Amniotic stem cell (primary cell): ENCODE results near the gene RNF150.
"Not testable (repeated sequence)": the region's sequence is repeated elsewhere in the genome, so short reads cannot be mapped to it uniquely, and the experiment has no call there.

ENCODE experiments used
- DNase-seq: peaks from one replicate; lab custom pipeline; 2025; lab: John Stamatoyannopoulos, UW

Gene RNF150

DNA sequence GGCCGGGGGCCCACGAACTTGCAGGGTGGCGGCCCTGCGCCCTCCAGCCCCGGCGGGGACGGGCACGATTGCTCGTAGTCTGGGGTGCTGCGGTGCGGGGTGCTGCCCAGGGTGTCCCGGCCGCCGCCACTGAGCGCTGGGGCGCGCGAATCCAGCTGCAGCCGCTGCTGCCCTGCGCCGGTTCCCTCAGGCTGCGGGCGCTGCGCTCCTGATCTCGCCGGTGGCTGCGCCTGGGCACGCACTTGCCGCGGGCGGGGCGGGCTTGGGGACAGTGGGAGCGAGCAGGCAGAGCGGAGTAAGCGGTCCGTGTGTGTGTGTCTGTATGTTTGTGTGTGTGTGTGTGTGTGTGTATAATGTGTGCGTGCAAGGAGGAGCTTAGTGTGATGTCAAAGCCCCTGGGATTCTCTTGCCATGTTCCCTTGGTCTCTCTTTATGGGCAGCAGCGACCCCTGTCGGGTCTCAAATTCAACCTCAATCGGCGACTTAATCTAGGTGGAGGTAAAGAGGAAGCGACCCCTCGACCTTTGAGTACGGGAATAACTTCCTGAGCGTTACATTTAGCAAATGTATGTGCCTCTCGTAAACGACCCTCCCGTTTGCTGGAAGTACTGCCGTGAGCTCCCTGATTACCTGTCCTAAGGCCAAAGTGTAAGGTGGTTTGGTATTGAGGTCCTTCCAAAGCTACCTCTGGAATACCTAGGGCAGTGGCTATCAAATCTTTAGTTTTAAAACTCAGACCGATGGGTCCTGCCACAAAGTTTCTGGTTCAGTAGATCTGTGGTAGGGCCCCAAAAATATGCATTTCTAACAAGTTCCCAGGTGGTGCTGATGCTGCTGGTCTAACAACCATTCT is at the start of gene RNF150:
RNF150 (minus strand) TSS at position 324 of the 853 bp plus-strand sequence.
- DNase-seq, result peak; percentile 77

DNA sequence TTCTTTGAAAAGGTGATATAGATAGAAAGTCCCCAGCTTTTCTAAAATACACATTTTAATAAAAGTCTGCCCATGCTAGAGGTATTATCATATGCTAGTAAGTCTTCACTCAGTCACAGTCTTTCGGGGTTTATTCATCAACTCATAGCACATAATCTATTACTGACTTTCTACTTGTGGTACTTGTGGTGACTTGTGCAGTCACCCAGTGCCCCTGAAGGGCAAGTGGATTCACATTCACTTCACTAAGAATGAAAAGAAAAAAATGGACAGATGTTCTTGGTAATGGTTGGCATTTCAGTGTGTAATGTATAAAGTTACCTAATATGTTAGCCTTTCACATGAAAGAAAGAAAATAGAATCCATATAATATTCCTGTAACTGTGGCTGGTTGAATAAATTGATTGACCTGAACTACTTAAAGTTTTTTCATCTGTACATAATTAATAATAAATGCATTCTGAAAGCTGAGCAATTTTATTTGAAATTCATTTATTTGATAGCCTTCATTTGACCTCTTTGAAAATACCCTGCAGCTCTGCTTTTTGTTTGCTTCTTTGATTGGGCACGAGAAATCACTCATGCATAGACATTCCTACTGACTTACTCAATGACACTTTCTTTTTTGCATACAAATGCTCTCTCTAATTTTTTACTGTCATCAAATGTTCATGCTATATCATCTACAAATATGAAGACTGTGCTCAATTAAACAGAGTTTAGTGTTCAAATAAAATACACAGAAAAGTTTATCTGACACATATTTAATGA is 47.9 kb upstream of the RNF150 start:
- DNase-seq, result no peak

DNA sequence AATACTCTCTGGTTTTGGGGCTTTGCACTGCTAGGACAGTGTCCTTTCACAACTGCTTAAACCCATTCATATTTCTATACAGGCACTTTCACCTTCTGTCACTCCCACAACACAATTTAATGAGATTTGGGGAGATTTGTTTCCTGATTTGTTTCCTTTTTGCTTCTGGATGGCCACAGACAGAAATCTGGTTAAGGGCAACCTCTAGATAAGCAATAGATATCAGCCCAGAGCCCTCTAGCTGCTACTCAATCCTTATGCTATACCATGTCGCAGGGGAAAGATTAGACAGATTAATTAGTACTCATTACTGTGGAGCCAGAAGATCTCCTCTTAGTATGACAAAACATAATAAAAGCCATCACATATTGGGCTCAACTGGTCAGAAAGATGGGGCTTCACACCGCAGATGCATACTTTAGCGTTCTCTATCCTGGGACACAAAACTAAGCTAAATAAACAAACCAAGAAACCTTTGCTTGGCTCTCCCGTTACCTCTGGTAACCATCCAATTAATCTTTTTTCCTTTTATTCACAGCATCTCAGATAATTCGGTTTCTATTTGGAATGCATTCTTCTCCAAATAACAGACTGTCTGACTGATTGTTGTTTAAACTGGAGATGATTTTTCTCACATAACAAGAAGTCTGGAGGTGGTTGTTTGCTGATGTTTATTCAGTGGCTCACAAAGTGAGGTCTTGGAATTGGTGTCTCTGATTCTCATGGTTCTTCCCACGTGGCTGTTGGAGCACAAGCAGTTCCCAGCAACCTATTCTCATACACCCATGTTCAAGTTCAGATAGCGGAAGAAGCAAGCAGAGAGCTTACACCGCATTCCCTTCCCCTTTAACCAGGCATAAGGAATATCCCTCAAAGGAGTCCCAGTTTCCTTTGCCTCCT is 46.5 kb upstream of the RNF150 start:
- DNase-seq, result no peak

DNA sequence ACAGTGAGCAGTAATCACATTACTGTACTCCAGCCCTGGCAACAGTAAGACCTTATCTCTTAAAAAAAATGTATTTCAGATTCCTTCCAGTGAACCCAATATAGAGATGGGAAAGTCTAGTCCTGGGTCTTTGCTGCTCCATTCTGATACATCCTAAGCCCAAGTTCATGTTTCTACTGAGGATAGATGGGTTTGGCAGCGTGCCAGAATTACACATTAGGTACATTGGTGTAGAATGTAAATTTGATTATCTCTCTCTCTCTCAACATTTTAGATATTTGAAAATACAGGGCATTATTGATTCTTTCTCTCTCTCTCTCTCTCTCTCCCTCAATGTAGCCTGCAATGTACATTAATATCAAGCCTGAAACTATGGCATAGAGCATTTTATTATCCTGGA is 43.9 kb upstream of the RNF150 start:
- DNase-seq, result no peak

DNA sequence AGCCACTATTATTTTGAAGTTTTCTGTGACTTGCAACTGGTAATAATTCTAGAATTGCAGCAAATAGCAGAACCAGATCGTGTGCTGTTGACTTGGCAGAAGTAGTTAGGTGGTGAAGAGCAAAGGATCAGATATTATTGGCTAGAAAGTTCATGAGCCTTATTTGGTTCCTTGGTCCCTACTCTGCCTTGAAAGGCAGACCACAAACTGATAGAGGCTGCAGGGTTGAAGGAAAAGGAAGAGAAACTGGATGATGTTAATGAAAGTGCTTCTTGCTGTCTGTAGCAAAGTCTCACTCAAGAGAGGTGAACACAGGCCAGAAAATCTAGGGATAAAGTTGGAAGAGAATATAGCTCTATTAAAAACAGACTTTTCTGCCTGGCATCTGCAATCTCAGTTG is 41.2 kb upstream of the RNF150 start:
- DNase-seq, result no peak

DNA sequence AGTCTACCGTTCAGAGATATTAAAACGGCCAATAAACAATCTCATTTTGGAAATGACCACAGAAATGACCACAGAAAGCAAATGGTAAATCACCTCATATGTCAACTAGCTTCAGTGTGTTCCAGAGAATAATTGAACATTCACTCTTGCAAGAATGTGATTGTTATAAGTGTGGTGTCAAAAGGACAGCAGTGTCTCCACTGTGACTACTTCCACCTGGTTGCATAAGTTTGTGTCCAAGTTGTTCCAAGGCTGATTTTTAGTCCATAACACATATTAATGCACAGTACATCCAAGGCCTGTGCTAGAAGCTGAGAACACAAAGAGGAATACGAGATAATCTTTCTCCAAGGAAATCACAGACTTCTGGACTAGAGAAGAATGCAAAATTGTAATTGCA is 37.4 kb upstream of the RNF150 start:
- DNase-seq, result no peak

DNA sequence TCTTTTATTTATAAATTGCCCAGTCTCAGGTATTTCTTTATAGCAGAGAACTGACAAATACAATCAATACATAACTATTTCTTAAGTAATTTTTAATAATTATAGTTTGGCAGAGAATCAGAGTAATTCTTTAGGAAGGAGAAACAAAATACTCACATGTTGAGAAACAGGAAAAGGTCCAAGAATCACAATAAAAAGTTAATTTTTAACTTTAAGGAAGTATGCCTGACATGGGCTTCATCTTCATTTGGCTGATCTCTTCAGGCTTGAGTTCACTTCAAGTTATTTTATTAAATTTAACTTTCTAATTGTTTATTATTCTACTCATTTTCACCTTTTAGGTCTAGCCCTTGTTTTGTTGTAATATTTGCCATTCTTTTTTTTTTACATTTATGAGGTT is 36.1 kb upstream of the RNF150 start:
- no peak for DNase-seq

DNA sequence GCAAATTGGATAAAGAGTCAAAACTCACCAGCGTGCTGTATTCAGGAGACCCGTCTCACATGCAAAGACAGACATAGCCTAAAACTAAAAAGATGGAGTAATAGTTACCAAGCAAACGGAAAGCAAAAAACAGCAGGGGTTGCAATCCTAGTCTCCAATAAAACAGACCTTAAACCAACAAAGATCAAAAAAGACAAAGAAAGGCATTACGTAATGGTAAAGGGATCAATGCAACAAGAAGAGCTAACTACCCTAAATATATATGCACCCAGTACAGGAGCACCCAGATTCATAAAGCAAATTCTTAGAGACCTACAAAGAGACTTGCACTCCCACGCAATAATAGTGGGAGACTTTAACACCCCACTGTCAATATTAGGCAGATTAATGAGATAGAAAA is 31.7 kb upstream of the RNF150 start:
- DNase-seq, result not testable (repeated sequence)

DNA sequence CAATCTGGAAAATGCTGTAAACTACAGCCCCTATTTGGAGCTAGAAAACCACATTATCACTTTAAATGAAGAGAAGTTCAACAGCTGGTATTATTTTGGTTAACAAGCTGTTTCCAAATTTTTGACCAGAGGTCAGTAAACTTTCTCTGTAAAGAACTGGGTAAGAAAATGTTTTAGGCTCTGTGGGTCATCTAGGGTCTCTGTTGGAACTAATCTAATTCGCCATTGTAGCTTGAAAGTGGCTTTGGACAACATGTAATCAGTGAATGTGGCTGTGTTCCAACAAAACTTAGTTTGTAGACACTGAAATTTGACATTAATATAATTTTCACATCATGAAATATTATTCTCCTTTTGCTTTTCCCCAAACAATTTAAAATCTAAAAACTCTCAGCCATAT is 25.8 kb upstream of the RNF150 start:
- DNase-seq, result no peak

DNA sequence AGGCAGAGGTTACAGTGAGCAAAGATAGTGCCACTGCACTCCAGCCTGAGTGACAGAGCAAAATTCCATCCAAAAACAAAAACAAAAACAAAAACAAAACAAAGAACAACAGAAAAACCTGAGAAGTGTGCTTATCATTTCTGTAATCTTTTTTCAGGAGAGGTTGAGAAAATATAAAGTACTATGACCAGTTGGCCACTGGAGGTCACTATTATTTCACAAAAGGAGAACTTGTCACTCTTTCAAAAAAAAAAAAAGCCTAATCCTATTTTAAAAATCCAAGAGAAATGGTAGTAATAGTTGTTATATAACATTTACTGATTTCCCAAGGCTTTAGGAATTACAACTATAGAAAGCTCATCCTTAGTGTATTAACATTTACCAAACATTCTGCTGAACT is 24.9 kb upstream of the RNF150 start:
- DNase-seq, result peak; percentile 10

DNA sequence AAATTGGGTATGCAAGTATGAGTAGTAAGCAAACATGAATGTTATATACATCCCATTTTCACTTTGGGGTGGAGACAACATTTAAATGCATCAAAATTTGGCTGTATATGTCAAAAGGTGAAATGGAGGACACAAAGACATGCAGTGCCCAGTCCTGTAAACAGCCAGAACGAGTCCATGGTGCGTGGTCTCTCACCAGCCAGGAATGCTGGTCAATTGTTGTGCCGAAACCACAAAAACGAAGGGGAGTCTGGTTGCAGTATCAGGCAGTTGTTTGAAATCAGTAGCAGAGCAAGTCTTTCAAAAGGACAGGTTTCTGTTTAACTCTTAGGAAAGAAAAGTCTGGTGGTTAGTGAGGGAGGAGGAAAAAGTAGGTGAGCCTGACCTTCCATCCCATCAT is 22.3 kb upstream of the RNF150 start:
- DNase-seq, result no peak

DNA sequence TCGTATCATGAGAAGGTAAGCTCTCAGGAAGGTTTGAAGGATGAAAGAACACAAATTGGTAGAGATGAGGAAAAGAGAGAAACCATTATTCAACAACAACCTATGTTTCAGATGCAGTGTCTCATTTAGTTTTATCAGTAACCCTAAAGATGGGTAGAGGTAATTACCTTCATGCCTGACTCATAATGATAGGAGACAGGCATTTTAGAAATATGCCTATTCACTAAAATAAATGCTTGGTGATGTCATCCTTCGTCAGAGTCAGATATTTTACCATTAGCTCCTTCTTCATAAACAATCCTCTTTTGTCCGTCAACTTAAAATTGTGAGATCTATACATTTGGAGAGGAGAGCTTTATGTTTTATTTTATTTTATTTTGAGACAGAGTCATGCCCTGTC is 21.5 kb upstream of the RNF150 start:
- no peak for DNase-seq

DNA sequence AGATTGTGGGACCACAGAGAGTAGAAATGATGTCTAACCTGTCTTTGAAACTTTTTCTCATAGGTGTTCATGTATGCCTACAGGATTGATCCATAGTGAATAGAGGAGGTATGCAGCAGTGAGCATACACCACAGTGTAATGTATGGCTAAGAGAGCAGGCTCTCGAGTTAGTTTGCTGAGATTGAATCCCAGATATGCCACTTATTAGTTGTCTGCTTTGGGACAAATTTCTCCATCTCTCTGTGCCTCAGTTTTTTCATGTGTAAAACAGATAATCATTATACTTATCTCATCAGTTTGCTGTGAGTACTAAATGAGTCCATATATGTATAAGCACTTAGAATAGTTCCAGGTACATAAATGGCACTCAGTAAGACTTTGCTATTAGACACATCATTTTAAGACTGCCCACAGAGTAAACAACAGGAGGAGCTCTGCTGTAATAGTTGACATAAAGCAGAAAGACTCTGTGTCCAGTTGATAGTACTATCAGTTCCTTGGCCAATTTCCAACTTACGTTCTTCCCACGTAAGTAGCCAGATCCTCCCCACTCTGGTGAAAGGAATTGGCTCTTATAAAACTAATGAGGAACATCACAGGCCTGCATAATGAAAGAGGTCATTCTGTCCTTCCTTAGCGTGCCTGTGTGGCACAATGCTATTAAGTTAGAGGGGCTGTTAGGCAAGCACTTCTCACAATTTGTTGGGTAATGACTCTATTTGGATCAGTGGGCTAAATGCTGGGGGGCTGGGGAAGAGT is 20.7 kb upstream of the RNF150 start:
- no peak for DNase-seq

DNA sequence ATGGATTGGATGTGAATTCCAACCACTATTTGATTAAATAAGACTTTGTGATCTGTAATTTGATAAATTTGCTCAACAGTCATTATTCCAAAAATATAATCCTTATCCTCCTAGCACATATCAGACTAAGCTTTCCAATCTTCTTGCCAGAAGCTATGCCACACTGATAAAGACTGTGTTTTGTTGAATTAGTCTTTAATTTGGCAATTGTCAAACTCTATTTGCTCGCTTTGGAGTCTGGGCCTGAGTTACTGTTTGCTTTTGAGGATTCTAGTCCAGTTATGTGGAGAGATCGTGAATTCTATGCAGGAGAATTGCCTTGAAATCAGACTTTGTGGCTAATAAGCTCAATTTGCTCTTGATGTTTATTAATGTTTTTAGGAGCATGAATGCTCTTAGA is 10.9 kb upstream of the RNF150 start:
- no peak for DNase-seq

DNA sequence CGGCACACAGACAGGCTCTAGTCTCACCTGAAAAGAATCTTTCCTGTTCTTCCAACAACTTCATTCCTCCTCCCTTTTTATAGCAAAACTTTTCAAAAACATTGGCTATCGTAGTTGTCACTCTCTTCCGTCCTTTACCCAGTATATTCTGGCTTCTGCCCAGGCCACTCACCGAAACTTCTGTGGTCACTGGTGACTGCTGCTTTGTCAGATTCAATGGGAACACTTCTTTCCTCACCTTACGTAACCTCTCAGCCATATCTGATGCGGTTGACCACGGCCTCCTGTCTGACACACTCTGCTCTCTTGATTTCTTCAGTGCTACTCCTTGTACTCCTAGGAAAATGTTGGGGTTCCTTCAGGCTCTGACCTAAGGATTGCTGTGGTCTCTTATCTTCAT is 9.2 kb upstream of the RNF150 start:
- DNase-seq, result no peak

DNA sequence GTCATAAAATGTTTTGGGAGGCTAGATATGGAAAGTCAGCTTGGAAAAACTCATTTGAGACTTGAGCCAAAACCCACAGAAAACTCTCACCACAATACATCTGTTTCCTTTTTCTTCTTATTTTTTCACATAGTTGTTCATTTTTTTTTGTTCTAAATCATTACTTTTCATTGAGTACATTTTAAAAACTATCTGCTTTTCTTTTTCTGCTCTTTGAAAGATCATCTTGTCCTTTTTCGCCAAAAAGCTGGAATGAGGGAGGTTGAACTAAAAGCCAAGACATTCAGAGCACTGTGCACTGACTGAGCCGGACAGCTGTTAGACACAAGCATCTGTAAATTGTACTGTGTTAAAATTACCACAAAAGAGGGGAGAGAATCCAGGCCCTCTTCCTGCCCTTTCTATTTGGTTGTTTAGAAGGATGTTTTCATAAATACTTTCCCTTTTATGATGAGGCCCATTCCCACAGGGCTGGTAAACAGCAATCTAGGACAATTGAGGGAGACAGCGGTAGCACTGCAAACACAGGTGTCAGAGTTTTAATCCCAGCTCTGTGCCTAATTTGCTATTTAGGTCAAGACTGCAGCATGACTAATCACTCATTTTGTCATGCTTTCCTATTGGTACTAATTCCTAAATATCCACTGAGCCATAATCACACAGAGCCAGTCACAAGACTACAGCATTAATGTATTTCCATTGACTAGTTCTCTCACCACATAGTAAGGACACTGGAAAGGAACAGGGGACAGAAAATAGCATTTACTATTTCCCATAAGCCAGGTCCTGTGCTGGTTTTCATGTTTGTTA is 7.3 kb upstream of the RNF150 start:
- DNase-seq, result no peak

DNA sequence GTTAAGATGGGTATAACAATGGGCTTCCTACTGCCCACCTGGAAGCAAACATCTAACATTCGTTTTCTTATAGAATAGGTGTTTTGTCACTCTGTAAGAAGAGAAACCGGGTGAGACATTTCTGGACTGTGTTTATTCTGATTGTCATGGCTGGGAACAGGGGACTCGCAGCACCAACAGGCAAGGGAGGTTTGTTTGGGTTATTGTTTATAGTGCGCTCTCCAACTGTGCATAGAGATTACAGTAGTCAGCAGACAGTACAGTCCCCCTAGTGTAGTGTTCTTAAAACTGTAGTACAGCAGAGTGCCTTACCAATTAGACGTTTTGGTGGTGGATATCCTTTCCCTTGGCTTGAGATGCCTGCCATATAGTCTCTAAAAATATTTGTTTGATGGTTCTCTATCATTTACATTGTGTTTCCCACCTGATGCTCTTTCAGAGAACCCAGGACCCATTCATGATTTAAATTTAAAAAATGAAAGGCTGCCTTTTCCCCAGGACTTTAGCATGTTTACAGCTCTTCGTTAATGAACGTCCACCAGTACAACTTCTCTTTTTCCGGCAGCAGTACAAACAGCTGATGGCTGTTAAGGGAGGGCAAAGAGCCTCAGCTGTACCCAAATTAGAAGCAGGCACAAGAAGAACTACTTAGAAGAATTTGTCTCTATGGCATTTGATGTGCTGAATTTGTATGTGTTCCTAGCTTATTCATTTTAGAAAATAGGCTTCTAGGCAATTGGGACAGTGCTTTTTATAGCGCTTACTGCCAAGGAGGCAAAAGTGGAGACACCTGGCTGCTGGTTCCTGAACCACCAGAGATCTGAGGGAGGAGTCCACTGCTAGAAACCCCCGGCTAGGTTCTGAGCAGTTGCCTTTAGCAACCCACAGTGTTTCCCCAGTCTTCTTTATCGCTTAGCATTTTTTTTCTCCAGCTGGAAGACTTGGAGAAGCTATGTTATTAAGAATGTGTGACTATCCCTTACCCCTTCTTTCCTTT is 1.0 kb upstream of the RNF150 start:
- DNase-seq, result no peak

DNA sequence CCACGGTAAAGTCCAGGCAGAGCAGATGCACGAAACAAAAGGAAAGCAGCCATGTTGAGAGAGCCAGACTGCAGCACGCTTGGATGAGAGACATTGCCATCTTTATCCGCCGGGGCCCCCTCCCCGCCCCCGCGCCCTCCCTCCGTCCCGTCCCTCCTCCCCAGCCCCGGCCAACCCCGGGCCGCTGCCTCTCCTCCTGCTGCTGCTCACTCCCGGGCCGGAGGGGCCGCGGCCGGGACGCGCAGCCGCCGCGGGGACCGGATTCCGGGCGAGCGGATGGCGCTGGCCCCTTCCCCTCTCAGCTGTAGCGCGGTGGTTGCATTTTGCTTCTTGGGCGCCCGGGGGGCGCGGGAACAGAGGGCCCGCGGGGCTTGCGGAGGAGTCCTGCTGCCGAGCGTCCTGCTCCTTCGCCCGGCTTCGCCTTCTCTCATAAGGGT is 542 bp downstream of the RNF150 start:
- DNase-seq, result no peak

DNA sequence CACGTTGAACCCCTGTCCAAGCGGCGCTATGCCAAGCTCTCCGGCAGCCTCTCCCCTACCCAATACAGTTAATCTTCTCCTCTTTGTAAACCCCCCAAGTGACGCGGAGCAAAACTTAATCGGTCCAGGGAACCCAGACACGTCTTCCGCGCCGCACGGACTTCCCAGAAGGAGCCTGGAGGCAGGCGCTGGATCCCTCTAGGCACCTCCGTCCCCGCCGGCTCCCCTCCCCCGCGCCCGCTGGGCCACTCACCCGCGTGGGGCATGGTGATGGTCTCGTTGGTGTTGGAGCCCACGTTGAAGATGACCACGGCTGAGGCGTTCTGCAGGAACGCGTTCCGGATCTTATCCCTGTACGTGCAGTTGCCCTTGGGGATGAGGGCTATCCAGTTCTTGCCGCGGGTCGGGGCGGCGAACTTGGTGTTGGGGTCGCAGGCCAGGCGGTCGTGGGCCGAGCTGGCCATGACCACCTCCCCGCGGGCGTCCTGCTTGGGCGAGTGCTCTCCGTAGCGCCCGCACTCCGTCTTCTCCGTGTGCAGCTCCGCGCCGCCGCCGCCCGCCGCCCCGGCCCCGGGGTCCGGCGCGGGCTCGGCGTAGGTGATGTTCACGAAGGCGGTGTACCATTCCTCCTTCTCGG is 1.1 kb downstream of the RNF150 start:
- DNase-seq, result no peak
